NCI-H1436 treated with DMSO at 0.1 percent for 48 hours (cell line): ENCODE results near the gene TRAM2.

Experiments used
- DNase-seq: peaks from one replicate; lab custom pipeline; 2025; lab: John Stamatoyannopoulos, UW

TRAM2 gene

DNA sequence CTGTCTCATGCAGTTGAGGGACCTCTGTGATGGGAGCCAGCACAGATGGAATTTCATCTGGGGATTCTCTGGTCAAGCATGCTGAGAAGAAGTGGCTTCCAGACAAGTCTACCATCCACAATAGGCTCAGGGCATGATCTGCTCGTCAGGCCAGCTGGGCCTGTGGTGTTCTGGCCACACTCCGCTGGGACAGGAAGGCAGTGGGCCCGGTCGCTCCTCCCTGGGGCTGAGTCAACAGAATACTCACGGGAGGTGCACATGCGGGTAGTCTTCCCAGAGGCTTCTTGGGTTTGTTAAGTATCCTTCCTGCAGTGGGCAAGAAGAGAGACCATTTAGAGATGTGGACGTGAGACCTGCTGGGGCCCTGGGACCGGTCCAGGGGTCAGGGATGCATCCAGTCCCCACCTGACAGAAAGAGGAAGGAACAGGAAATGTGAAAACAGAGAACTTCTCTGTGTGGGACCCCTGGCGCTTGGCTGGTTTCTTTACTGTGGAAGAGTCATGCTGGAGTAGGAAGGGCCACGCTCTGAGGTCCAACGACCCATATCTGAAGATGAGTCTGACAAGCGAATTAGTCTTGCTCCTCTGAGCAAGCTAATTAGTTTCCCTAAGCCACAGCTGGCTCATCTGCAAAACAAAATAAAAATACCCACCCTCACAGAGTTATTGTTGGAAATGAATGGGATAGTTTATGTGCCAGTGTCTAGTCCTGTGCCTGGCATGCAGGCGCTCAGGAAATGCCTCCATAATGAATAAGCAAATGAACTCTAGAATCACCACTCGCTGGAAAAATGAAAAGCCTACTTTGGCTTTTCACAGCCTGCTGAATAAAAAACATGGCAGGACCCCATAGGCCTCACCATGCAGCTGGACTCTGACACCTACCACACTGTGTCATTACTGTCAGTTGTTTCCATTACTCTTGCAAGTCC, 67.3 kb downstream of the TRAM2 start:
- no peak for DNase-seq

DNA sequence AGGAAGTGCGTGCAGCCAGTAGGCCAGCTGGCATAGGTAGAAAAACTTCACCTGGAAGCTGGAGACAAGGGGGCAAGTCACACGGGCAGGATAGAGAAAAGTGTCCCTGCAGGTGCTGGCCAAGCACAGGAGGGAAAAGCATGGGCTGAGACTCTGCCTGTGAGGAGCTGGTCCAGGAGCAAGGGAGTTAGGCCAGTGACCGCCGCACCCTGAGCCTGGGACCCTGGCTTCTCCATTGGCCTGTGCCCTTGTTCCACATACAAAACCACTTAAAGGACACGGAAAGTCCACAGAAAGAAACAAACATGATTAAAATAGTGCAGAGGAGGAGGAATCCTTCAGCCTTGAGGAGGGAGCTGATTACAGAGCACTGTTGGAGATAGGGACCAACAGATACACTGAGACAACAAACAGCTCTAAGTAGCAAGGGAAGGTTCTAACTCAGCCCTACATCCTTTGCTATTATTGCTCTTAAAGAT, 68.6 kb downstream of the TRAM2 start:
- DNase-seq: no peak

DNA sequence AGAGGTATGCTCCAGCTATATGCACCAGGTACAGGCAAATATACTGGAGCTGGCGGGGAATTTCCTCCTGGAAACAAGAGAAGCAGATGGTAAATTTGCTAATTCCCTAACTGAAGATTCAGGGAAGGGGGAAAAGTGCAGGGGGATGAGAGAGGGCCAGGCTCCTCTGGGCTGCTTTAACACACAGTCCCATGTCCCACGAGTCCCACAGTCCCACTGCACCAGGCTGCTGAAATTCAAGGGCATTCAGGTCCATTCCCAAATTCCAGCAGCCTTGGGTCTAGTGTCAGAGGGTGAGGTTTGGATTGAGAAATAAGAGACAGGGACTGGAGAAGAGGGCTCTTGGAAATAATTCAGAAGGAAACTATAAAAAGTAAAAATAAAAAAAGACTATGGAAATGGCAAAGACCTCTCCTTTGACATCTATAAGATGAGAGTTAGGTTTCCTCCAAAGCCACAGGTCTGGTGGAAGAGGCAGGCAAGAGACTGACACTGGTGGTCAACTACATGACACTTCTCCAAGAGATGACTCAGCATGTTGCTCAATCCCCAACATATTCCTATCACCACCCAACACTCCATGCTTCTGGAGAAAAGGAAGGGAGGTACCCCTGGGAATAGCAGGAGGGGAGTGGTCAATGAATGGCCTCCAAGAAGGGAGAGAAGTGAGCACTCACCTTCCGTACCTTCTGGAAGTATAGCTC, 69.2 kb downstream of the TRAM2 start:
- DNase-seq: no peak

DNA sequence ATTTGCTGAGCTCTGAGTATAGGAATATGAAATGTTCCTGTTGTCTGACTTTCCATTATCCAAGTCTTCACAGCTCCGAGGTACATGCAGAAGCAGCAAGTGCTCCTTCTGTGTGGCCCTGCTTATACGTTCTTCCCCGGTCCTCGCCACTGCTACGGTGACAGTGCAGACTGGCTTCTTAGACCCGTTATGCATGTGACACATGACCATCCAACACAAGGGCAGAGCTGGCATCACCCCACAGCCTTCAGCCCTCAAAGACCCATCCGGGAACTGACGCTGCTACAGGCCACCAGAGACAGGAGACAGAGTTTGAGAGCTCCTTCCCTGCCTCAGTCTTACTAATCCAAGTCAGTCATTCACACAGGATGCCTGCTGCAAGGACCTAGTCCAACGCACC, 70.4 kb downstream of the TRAM2 start:
- DNase-seq: no peak

DNA sequence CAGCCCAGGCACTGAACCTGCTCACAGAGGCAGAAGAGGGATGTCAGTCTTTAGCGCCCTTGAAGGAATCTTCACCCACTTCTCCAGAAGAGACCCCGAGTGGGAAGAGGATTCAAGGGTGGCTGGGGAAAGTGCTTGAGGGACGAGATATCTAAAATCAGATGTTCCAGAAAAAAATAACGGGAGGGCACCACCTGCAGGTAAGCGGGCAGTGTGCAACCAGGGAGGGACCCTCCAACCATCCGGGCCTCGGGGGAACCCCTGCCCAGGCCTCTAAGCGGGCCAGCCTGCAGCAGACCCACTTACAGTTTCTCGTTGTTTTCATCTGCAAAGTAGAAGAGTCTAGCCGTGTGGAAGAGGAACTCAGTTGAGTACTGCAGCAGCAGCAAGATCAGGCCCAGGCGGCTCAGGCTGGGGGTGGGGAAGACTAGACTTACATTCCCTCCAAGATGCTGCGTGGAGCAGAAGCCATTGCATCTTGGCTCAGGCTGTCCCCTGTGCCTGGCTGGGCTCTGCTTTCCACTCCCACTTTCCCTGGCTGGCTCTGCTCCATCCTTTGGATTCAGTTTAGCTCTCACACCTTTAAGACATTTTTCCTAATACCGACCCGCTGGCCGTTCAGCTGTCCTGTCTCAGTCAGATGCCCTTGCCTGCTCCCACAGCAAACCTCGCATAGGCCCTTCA, 71.0 kb downstream of the TRAM2 start:
- DNase-seq: no peak

DNA sequence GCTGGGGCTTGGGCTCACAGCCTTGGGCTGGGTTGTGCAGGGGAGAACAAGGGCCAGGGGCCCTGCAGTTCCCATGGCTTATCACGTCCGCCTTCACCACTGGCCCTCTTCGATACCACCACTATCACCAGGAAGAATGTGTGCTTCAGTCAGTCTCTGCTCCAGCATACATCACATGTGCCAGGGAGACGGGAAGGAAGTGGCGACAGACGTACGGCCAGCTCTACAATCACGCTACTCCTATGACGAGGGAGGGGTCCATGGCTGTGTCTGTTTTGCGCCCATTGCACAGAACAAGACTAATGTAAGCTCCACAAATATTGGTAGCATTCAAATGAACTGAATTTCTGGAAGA, 72.1 kb downstream of the TRAM2 start:
- no peak for DNase-seq

DNA sequence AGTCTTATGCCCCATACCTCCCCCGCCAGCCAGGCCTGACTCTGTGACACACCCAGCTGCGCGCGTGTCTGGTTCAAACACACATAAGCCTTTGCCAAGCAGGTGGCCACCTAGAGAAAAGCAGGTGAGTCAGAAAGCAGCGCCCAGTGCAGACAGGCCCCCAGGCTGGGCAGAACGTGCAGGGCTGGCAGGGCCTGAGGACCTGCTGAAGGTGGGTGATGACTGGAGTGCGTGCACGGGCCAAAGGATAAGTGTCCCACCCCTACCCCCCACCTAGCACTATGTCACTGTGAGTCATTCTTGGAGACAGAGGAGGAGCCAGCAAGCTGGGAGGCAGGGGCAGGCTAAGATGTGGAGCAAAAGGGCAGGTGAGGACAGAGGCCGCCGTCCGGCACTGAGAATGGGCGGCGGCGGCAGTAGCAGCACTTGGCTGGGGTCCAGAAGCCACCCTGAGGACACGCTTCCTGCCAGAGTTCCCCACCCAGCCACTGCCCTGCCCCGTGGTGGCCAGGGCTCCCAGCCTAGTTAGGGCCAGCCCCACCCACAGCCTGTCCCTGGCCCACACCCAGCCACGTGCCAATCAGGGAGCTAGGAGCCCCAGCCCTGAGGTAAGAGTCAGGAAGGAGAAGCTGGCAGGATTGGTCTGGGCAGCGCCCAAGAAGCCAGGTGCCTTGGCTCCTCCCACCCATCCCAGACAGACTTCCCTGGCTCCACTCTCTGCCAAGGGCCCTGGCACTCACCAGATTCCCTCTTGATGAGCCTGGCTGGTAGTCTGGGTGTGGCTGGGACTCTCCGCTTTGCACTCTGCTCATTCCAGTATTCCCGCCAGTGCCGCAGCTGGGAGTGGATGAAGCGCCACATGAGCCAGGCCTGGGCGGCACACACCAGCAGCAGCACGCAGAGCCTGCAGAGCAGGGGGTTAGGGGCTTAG, 72.7 kb downstream of the TRAM2 start:
- no peak for DNase-seq

DNA sequence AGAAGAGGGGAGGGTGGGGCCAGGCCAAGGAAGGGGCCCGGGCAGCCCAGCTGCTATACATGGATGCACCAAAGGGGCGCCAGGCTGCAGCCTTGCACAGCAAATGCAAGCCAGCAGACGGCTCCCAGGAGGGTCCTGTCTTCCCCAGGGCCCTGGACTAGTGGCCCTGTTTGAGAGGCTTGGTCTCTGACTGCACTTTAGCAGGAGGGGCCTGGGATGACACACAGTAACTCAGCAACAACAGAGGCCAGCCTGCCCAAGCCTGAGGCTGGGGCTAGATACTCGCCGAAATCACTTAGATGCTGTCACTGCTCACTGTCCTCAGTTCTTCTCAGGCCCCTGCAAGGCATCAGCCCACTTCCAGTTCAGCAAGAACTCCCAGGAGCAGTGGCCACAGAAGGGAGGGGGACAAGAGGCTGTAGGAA, 73.5 kb downstream of the TRAM2 start:
- peak; percentile 7 for DNase-seq

DNA sequence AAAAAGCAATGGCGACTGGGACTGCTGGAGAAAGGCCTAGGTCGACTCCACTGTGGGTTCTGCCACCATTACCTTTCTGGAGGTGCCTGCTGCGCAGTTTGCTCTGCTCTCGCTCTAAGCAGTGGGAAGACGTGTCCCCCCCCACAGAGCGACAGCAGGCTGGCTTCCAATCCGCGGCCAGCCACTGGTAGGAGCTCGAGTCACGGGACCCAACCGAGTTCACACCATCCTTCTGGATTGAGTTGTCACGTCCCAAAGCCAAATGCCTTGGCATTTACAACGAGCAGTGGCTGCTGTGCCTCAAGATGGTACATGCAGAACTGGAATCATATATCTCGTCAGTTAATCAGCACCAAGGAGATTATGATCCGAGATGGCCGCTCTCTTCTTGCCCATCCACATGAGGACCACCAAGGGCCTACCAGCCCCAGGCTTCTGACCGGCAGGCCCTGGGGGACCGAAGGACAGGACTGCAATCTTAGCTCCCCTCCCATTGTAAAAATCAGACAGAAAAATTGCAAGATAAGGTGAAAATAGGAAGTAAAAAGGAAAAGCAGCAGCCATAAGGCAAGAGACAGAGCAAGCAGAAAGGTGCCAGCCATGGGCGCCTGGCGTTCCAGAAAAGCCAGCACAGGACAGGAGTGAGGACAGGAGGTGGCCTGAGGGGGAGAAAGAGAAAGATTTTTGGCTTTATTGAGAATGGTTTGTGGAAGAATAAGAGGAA, 74.4 kb downstream of the TRAM2 start:
- no peak for DNase-seq

DNA sequence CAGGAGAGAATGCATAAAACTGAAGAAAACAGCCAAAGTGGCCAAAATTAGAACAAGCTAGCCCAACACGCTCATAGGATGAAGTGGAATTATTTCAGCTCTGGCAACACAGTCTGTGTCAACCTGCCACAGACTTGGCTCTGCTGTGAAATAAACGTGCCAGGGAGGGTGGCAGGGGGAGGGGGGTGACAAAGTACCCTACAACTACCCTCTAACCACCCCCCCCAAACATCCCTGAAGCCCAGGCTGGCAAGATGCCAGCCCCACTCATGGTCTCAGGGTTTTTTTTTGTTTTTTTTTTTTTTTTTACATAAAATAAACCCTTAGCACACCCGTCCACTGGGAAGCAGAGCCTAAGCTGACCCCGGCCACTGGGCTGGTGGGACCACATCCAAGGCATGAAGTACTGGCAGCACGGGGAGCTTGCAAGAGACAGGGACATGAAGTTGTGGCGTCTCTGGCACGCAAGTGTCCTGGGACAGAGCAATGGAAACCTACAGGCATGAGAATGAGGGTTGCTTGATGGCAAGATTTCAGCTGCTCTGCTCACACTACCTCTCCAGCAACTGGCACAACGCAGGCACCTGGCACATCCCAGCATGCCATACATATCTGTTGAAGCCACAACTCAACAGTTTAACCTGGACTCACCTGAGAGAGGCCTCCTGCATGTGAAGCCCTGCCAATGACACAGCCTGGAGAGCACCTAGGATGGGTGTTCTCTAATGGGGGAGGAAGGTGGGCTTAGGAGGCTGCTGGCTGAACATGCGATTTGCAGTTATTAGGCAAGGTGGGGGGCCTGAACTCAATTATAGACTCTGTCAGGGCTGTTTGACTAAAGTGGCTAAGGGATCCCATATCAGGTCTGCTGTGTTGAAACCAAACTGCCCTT, 76.4 kb downstream of the TRAM2 start:
- no peak for DNase-seq

DNA sequence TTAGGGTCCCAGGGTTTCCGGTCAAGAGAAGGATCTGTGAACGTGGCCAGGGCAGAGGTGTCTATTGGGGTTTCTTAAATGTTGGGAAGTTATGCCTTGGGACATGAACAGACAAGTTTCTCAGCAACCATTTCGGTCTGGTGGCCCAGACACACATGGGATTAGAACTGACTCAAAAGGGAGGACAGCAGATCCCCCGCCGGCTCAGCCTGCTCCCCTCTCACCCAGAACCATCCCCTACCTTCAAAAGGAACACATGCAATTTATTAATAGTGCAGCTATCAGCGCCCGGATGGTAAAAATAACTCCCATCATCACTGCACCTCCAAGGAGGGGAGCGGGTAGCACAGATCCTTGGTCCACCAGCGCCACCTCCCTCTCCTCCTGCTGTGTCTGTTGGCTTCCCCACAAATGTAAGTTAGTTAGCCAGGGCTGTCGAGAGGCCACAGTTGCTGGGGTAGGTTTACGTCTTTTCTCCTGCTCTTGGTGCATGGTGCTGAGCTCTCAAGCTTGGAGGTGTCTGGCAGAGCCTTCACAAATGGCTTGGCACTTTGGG, 77.1 kb downstream of the TRAM2 start:
- DNase-seq: no peak

DNA sequence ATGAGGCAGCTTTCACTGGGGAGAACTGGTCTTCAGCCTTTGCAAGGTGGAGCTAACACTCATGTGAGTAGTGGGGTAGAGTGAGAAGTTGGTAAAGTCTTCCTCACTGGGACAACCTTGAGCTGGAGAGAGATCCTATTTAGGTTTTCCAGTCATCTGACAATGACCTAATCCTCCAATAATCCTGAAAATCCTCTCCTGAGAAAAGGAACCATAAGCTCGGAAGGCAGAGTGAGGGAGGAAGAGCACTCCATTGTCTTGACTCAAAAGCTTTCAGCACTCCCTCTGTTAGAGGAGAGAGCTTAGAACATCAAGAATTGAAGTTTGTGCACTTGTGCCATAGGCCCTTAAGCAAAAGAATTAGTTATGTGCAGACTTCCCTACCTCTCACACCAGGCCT, 77.8 kb downstream of the TRAM2 start:
- DNase-seq: no peak

DNA sequence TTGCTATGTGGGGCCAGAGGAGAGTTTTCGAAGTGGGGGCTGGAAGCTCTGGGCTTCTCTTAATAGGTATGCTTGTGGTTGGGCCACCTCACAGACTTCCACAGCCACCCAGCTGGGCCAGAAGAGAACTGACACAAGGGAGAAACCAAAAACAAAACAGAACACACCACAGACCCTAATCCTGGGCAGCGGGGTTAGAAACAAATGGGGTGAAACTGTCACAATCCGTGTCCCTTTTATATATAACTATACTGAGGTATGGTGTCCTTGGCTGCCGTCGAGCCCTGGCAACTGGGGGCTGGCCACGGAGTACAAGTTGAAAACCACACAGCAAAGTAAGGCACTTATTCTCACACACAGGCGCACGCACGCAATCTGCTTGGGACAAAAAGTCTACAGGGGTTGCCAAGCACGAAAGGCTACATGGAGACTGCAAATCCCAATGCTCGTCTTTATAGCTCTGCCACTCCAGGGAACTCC, 78.3 kb downstream of the TRAM2 start:
- DNase-seq: no peak

DNA sequence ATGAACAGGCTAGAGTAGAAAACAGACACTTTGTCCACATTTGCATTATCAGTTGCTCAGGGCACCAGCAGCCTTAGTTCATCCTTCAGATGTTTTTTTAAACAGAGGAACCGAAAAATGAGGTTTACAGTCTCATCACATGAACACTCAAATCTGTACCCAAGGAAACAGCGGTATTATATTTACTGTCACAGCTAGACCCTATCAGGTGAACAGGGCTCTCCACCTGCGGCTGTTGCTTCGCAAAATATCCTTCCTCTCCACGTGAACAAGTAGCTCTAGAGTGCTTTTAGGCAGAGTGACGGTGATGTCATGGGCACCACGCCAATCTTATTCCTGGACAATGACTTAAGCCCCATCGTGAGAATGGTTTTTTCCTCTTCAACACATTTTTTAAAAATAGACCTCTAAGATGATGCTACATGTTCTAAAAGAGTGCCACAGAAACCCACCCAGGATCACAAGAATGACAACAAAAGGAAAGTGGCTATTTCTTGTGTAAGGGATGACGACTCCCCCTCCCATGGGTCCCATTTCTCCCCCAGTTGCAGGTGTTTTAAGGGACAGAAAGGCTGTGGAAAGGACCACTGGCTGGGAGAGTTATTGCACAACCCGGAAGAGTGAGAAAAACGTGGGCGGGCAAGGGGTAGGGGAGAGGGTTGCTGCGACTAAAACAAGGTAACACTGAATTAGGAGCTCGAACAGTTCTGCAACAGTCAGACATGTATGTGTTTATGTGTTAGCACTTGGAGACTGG, 79.0 kb downstream of the TRAM2 start:
- peak; percentile 51 for DNase-seq

DNA sequence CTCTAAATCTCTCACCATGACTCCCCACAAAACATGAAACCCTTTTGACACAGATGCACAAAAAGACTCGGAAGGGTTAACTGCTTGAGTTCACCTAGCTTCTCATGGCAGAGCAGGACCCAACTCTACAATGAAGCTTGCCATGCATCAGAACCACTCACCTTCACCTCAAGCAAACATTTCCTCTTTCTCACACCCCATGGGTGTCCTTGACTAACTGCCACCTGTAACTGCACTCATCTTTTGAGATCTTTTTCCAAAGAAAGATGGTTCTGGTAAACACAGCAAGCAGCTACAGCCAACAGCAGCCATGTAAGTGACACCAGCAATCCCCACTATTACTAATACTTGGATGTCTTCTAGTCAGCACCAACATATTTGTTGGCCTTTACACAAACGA, 80.2 kb downstream of the TRAM2 start:
- DNase-seq: no peak

DNA sequence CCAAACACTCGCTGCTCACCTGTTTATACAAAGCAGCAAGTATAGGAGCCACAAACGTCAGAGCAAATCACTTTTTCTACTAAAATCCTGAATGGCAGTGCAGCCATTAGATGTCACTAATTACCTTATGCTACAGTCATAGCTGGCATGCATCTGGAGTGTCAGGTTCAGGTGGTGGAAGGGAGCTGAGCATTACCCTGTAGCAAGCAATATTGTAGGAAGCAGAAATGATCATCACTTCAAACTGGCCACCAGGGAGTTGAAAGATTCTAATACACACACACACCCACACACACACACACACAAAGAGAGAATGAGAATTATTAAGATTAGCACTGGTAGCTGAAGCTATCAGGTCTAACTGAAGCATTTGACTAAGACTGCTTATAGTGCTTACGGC, 80.9 kb downstream of the TRAM2 start:
- no peak for DNase-seq

DNA sequence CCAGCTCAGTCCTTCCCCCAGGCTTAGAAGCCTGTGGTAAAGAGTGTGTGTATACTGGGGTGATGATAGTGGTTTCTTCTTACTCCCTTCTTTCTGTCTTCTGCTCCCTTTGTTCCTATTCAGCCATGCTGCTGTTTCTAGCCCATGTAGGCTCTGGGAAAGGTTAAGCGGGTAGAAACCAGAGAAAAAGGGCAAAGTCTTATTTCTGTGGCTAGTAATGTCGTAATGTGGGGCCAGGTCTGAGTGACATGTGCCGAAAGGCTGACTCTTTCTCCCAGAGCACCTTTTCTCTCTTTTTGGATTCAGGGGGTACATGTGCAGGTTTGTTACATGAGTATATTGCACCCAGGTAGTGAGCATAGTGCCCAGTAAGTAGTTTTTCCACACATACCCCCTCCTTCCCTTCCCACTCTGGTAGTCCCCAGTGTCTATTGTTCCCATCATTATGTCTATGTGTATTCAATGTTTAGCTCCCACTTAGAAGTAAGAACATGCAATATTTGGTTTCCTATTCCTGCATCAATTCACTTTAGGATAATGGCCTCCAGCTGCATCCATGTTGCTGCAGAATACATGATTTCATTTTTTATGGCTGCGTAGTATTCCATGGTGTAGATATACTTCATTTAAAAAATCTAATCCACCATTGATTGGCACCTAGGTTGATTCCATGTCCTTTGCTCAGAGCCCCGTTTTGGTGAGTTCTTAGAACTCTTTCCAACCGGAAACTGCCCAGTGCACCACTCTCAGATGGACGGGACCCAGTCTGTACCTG, 82.4 kb downstream of the TRAM2 start:
- DNase-seq: no peak

DNA sequence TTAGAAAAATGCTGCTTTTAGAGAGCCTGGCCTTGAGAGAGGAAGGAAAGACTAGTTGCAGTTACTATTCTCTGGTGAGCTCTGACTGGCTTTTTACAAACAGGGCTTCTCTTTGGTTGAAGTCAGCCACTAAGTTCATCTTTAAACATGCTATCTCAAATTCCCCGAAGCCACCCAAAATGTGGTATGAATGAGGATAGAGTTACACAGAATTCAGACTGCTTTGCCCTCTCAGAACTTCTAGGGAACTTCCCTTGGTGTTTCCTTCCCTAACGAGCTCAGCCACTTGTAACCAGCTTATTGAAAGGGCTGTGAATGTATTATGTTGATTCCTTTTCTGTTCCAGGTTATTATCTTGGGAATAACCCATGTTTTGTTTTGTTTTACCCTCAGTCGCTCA, 83.2 kb downstream of the TRAM2 start:
- no peak for DNase-seq
